ENCODE data around the gene RWDD2A.

DNA sequence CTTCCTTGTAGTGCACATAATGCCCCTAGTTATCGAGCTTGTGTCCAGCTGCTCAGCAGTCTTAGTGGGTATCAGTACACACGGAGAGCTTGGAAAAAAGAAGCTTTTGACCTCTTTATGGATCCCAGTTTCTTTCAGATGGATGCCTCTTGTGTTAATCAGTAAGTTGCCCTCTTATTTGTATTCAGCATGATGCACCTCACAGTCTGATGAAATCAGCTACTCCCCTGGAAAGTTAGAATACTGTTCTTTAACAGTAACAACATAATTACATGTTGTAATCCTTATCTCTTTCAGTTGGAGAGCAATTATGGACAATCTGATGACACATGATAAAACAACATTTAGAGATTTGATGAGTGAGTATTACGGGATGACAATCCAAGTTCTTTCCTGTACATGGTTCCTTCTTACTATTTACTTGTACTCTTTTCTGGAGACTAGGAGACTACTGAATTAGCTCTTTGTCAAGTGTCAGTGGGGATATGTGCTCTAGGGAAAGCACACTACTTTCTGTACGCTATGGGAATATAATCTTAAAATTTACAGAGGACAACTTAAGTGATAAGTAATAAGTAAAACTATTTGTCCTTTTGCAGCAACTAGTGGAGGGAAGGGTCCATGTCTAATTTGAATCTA is 39.2 kb upstream of the RWDD2A start:
- TF ChIP-seq, protein P1, sequence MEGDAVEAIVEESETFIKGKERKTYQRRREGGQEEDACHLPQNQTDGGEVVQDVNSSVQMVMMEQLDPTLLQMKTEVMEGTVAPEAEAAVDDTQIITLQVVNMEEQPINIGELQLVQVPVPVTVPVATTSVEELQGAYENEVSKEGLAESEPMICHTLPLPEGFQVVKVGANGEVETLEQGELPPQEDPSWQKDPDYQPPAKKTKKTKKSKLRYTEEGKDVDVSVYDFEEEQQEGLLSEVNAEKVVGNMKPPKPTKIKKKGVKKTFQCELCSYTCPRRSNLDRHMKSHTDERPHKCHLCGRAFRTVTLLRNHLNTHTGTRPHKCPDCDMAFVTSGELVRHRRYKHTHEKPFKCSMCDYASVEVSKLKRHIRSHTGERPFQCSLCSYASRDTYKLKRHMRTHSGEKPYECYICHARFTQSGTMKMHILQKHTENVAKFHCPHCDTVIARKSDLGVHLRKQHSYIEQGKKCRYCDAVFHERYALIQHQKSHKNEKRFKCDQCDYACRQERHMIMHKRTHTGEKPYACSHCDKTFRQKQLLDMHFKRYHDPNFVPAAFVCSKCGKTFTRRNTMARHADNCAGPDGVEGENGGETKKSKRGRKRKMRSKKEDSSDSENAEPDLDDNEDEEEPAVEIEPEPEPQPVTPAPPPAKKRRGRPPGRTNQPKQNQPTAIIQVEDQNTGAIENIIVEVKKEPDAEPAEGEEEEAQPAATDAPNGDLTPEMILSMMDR (IDR thresholded peaks at IDR 0.05) = no peak
- TF ChIP-seq POLR2AphosphoS5 (IDR thresholded peaks at IDR 0.05) (no peak), POLR2A (IDR thresholded peaks at IDR 0.05) (no peak)
